Upper lobe of left lung (tissue), 4 donors: ENCODE measurements around the gene ALS2CL.

ENCODE experiments used
- CTCF ChIP-seq, 6 experiments: fragments of 450-650 bp in 4 of 6; fragments of 200-600 bp in 2 of 6; sonication (generic) in 2 of 6; IDR thresholded peaks; one replicate each; pipeline ENCODE4 v1.5.1; 2016 to 2019; ENCODE audit warnings: antibody characterized with exemption in 6 of 6
- POLR2A ChIP-seq, 4 donors: fragments of 450-650 bp; IDR thresholded peaks; one replicate each; pipeline ENCODE4 v1.5.1; 2016 to 2017; ENCODE audit warnings: antibody characterized with exemption in 4 of 4, mild to moderate bottlenecking in 2 of 4

DNA sequence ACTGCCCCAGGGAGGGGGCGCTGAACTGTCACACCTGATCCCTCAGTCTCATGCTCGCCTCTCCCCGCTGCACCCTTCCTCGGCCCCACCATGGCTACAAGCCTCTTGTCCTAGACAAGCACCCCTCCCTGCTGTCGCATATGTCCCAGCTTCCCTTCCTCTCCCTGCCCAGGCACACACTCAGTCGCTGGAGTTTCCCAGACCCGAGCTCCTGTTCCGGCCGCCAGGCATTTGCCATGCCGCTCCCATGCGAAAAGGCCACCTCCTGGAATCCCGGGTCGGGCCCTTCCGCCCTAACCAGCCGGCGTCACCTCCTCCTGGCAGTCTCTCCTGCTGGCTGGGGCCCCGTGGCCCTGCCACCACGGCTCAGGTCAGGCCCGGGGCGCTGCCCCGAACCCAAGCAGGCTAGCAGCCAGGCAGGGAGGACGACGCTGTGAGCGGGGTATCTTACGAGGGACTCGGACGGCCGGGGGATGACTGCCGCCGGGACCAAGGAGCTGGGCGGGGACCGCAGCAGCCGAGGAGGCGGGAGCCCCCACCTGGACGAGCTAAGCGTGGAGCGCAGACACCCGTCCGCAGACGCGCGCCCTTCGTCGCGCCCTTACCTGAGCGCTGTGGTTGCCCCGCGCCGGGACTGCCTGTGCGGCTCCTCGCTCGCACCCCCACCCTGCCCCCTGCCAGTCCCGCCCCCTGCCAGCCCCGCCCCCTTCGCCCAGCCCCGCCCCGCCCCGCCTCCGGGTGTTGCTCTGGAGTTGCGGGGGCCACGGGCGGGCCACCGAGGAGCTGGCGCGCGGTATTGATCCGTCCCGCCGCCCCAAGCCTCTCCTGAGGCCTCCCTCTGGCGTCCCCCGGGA, at the start of gene ALS2CL:
- peak in 1 of 6 experiments; percentile 16 for TF ChIP-seq CTCF (IDR thresholded peaks at IDR 0.05)
- TF ChIP-seq POLR2A (IDR thresholded peaks at IDR 0.05), result peak in 3 of 4 donors; percentile 62 to 92 (median 82)
